HG02571 (cell line): ENCODE results near the gene ALOXE3.

Experiments used
- ATAC-seq: cut with Tn5 transposase; IDR thresholded peaks from one replicate; pipeline ENCODE4 v1.9.1; 2021; ENCODE audit warnings: mild to moderate bottlenecking, moderate library complexity; ENCODE audit not compliant: unreplicated experiment

ALOXE3 gene

GRCh38 chr17:8117980-8118768 lies at the start of gene ALOXE3:
TSS of gene ALOXE3 (minus strand) at chr17:8118514. CDS start at chr17:8117990, 524 bp downstream.
- ATAC-seq, result no peak

GRCh38 chr17:8167526-8167925 lies 49.2 kb upstream of the ALOXE3 start:
- no peak for ATAC-seq

GRCh38 chr17:8166731-8167130 lies 48.4 kb upstream of the ALOXE3 start:
- ATAC-seq, result no peak

GRCh38 chr17:8164815-8165131 lies 46.5 kb upstream of the ALOXE3 start:
- ATAC-seq, result no peak

- no peak for ATAC-seq
Measured at GRCh38 chr17:8163978-8164814, 45.9 kb upstream of the ALOXE3 start.

- ATAC-seq, result no peak
Measured at GRCh38 chr17:8162997-8163977, 45.0 kb upstream of the ALOXE3 start.

GRCh38 chr17:8162233-8162996 lies 44.1 kb upstream of the ALOXE3 start, which contains the start of gene VAMP2:
TSS of gene VAMP2 (minus strand) at chr17:8162948. CDS start at chr17:8162879, 69 bp downstream.
- ATAC-seq, result peak; percentile 50

- no peak for ATAC-seq
Measured at GRCh38 chr17:8161289-8162232, 43.2 kb upstream of the ALOXE3 start.

- no peak for ATAC-seq
Measured at GRCh38 chr17:8160741-8161221, 42.5 kb upstream of the ALOXE3 start.

- no peak for ATAC-seq
Measured at GRCh38 chr17:8160224-8160577, 41.9 kb upstream of the ALOXE3 start.

- ATAC-seq, result no peak
Measured at GRCh38 chr17:8159459-8160223, 41.3 kb upstream of the ALOXE3 start.

GRCh38 chr17:8159032-8159400 lies 40.7 kb upstream of the ALOXE3 start:
- no peak for ATAC-seq

- no peak for ATAC-seq
Measured at GRCh38 chr17:8158267-8159031, 40.1 kb upstream of the ALOXE3 start.

- ATAC-seq, result peak; percentile 77
Measured at GRCh38 chr17:8156246-8156992, 38.1 kb upstream of the ALOXE3 start.

GRCh38 chr17:8155996-8156245 lies 37.6 kb upstream of the ALOXE3 start:
- no peak for ATAC-seq

GRCh38 chr17:8155231-8155995 lies 37.1 kb upstream of the ALOXE3 start:
- no peak for ATAC-seq
